GOT3 (cell line): ENCODE results near the gene TRMO.

Experiments used
- DNase-seq: peaks from one replicate; lab custom pipeline; 2025; ENCODE audit warnings: mixed read lengths; lab: John Stamatoyannopoulos, UW

The TRMO gene

GRCh38 chr9:97938081-97938644 is 15.9 kb upstream of the TRMO start, which contains the start of gene HEMGN:
Gene HEMGN, minus strand, starts transcription at chr9:97938172. Its CDS starts 36 bp downstream, at chr9:97938136.
- DNase-seq: no peak

DNA sequence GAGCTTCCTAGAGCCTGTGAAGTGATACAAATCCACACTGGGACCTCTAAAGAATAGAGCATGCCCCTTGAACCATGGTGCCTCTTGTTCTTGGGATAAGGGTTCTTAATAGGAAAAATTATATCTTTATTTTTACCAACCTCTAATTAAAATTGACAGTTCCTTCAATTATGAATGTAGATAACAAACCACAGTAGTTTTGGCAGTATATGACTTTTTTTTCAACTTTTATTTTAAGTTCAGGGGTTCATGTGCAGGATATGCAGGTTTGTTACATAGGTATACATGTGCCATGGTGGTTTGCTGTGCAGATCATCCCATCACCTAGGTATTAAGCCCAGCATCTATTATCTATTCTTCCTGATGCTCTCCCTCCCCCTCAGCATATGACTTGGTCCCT is 14.7 kb upstream of the TRMO start:
- no peak for DNase-seq

GRCh38 chr9:97935276-97935675 is 13.0 kb upstream of the TRMO start:
- no peak for DNase-seq

GRCh38 chr9:97934321-97935115 is 12.2 kb upstream of the TRMO start:
- DNase-seq: no peak

DNA sequence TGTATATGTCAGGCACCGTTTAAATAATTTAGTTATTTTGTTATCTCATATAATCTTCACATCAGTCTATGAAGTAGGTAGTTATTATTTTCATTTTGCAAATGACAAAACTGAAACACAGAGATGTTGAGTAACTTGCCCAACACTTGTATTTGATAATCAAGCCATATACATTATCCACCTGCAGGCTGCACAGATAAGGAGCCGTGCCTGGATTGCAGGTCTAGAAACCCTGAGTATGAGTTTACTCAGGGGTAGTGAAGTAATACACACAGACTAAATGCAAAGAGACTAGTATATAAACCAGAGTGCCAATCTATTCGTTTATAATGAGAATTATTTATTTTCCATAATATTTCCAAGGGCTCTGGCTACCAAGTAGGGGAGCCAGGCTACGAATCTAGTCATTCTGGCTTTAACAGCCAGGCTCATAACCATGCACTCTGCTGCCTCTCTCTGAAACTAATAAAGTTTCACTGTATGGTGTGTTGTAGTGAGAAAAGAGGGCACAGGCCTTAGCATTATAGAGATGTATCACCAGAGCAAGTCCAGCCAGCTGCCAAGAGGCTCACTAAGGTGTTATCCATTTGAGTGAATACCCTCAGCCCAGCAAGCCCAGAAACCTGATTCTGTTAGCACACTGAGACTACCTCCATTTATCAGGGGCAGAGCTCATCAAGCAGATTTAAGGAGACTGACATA is 11.1 kb upstream of the TRMO start:
- no peak for DNase-seq

DNA sequence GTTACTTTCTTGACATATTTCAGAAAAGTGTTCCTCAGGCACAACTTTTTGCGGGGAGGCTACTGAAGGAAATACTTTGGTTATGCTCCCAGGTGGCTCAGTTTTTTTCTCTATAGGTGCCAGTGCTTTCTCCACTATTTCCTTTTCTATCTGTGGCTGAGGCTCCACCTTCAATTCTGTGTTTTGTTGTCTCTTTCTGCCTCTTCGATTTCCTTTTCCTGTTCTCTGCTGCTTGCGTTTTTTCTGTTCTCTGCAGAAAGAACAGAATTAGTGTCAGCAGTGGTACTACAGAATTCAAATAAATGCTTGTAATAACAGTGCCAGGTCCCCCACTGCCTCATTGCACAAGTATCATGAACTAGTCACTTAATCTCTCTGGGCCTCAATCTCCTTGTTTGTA is 8.7 kb upstream of the TRMO start:
- DNase-seq: no peak

GRCh38 chr9:97928986-97929604 is 6.8 kb upstream of the TRMO start:
- DNase-seq: no peak

- DNase-seq: no peak
These were observed 3.4 kb upstream of the TRMO start for GRCh38 chr9:97925497-97926334.

DNA sequence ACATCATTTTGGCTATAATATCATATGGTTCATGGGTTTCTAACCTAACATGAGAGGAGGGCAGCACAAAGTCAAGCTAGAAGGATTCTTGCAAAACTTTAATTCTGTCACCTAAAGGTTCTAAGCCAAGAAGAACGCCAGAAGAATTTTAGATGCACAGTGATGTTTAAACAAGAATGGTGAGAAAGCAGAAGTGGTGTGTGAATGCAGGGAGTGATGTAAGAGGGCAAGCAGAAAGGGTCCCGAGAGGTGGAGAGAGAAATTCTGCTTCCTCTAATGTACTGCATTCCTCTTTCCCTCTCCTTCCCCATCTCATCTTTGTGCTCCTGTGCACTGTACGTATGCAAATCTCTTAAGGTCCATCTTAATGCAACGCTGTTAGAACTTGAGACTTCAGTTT is 2.1 kb upstream of the TRMO start:
- no peak for DNase-seq

- no peak for DNase-seq
These were observed 1.3 kb upstream of the TRMO start for GRCh38 chr9:97923529-97924108.

DNA sequence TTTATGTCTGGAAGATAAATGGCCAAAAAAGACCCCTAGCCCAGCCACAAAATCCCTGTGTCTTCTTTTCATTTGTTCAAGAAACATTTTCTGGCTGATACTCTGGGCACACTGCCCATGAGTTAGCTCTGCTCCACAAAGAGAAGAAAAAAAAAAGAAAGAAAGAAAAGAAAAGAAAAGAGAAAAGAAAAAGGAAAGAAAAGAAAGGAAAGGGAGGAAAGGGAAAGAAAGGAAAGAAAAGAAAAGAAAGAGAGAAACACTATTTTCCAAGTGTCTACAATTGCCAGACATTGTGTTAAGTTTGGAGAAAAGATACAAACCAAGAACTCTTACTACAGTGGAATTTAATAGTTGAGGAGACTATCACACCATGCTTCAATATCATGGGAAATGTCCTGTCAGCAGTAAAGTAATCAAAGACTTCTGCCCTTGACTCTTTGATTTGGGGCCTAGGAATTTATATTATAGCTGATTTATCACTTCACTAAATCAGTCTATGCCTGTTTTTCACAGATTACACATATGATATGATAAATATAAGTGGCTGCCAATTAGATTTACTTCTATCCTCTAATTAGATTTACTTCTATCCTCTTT is 3.0 kb downstream of the TRMO start:
- DNase-seq: no peak

- DNase-seq: no peak
These were observed 3.7 kb downstream of the TRMO start for GRCh38 chr9:97918611-97919010.

DNA sequence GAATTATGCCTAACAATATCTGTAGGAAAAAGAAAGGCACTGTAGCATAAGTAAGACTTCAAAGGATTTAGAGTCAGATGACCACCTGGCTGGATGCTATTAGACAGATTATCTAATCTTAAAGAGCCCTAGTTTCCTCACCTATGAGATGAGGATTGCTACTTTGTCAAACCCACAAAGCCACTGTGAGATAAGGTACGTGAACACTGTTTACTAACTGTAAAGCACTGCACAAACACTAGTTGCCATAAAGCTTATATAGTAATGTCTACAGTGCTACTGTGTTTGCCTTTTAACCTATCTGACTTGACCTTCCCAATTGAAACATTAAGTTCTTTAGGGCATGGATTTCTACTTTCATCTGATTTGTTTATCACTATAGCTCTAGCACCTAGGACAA is 10.3 kb downstream of the TRMO start:
- DNase-seq: no peak

GRCh38 chr9:97911528-97911927 is 10.8 kb downstream of the TRMO start:
- DNase-seq: no peak

GRCh38 chr9:97910357-97910756 is 11.9 kb downstream of the TRMO start:
- DNase-seq: no peak

DNA sequence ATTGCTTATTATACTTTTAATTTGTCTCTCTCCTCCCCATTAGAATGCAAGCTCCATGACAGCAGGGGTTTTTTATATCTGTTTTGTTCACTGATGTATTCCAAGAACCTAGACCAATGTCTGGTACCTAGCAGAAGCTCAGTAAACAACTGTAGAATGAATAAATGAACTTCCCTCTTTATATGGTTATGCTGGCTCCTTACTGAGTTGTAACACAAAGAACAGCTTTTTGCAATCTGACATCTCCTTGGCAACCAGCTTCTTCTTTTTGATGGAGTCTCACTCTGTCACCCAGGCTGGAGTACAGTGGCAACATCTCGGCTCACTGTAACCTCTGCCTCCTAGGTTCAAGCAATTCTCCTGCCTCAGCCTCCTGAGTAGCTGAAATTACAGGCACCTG is 13.6 kb downstream of the TRMO start:
- DNase-seq: no peak

GRCh38 chr9:97907632-97908031 is 14.7 kb downstream of the TRMO start:
- no peak for DNase-seq

DNA sequence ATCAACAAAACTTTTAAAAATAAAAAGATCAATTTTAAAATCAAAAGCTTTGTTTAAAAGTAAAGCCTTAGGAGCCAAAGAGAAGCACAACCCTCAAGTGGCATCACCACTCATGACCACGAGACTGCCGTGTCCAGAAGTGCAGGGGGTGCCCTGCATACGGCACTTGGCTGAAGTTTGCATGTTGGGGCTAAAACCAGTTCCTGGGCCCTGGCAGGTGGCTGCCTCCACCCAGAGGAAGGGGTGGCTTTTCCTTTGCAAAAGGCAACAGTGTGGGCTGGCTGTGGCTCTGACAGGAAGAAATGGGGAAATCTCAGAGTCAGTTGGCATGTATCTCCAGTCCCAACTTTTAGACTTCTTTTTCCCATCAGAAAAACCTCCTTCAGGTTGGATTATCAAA is 15.3 kb downstream of the TRMO start:
- DNase-seq: no peak

DNA sequence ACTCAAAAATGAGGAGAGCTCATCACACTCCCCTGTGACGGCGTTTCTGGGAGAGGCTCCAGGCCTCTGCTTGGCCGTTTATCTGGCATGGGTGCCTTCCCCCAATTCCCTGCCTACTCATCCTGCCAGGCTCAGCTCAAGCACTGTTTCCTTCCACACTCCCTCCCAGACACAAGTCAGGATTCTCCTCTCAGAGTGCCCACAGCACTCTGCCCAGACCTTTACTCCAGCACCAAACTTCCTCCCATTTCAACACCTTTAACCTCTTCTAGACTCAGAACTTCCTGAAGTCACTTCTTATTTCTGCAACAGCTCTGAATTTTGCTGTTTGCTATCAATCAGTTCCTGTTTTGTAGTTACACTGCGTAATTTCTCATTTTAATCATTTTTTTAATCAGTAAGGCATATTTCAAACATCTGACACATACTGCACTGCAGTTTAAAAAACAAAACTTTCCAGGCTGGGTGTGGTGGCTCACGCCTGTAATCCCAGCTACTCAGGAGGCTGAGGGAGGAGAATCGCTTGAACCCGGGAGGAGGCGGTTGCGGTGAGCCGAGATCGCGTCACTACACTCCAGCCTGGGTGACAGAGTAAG is 16.0 kb downstream of the TRMO start:
- no peak for DNase-seq

GRCh38 chr9:97905228-97905627 is 17.1 kb downstream of the TRMO start:
- DNase-seq: no peak

DNA sequence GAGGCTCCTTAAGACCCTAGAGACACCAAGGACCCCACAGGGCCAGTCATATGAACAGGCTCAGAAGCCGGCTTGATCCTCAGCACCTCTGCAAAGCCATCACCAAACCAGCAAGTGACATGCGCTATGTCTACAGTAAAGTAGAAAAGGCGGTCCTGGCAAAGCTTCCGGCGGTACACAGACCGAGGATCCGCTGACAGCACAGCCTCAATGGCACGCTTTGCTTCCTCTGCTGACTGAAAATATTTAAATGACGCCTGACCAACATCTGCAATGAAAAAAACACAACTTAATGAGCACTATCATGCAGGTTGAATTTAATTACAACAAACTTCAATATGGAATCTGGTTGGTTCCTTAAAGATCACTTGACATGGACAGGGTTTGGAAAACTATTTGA is 17.6 kb downstream of the TRMO start:
- no peak for DNase-seq
